K562 (cell line): ENCODE data around the gene ARHGAP15. TPM values are rescaled to one million over a fixed set of nuclear protein-coding genes. Genes with fewer than 3 reads are reported as not detected.

Experiments used
- ATAC-seq: fragments of 200-7000 bp; cut with Tn5 transposase; 3 replicates; pipeline ENCODE4 v1.9.1; 2020; ENCODE audit warnings: moderate library complexity
- BruUV-seq: library from RNA; stranded (reverse); fragments of 400-500 nt; replicated peaks from 2 replicates; lab custom pipeline; 2021; lab: Mats Ljungman, UMichigan
- CTCF ChIA-PET: fragments of 300-600 bp; formaldehyde crosslinking; extraction: SDS; loops from one replicate; lab custom pipeline; 2021; ENCODE audit warnings: low intra/inter-chr PET ratio; lab: Yijun Ruan, JAX
- POLR2A ChIA-PET: fragments of 300-600, 350-650 bp; sonication (Branson Sonifier 250); formaldehyde crosslinking; extraction: SDS; loops from one replicate; lab custom pipeline; 2021; ENCODE audit warnings: antibody characterized with exemption, inconsistent platforms; lab: Yijun Ruan, JAX
- DNase-seq, 4 experiments: peaks; one replicate each; pipeline versions ENCODE4 v3.0.0 to v3.0.0-alpha.2; 2011 to 2018; ENCODE audit warnings: low spot score in 3 of 4, mixed read lengths in 3 of 4; ENCODE audit errors: extremely low read depth in 1 of 4
- FAIRE-seq: peaks from 2 replicates; lab custom pipeline; 2011; peaks lifted over from hg19 to GRCh38; lab: Jason Lieb, UNC
- H2AFZ ChIP-seq: 2 replicates; pipeline ENCODE4 v1.6.0; 2011; ENCODE audit warnings: low read depth, low read length, control low read depth, inconsistent platforms
- H3K27ac ChIP-seq: fragments of 200-600 bp; 3 replicates; pipeline ENCODE4 v1.8.0; 2011; ENCODE audit warnings: low read depth, mild to moderate bottlenecking, control low read depth, inconsistent platforms, low read length, moderate library complexity, mixed read lengths; ENCODE audit errors: extremely low read depth
- H3K27me3 ChIP-seq, 2 experiments: fragments of 300-600 bp in 1 of 2; 2 replicates in 1 of 2; 3 replicates in 1 of 2; pipeline versions ENCODE4 v1.6.0 to v1.8.0; 2011; ENCODE audit warnings: inconsistent platforms in 2 of 2, low read length in 2 of 2, mild to moderate bottlenecking in 1 of 2, mixed read lengths in 1 of 2, moderate library complexity in 1 of 2; ENCODE audit not compliant: control insufficient read depth in 2 of 2, insufficient read depth in 2 of 2
- H3K36me3 ChIP-seq: fragments of 300-600 bp; 3 replicates; pipeline ENCODE4 v1.8.0; 2011; ENCODE audit warnings: mild to moderate bottlenecking, low read length, inconsistent platforms; ENCODE audit not compliant: control insufficient read depth, insufficient read depth
- H3K4me1 ChIP-seq, 2 experiments: fragments of 200-600 bp in 1 of 2; replicated peaks in 1 of 2; 2 replicates in 1 of 2; 3 replicates in 1 of 2; pipeline versions ENCODE4 v1.5.1 to v1.8.0; 2011; ENCODE audit warnings: inconsistent platforms in 2 of 2, low read length in 2 of 2, mild to moderate bottlenecking in 1 of 2, mixed read lengths in 1 of 2, moderate library complexity in 1 of 2; ENCODE audit not compliant: control insufficient read depth in 2 of 2, insufficient read depth in 2 of 2
- H3K4me2 ChIP-seq: 2 replicates; pipeline ENCODE4 v1.6.1; 2011; ENCODE audit warnings: low read length, control low read depth, inconsistent platforms, mixed read lengths; ENCODE audit not compliant: insufficient read depth
- H3K4me3 ChIP-seq: fragments of 200-600 bp; sonication (generic), shearing (Covaris generic); 2 replicates; pipeline ENCODE4 v1.5.1; 2016; ENCODE audit warnings: control low read depth, inconsistent platforms
- H3K79me2 ChIP-seq: fragments of 200-600 bp; 3 replicates; pipeline ENCODE4 v1.8.0; 2011; ENCODE audit warnings: low read length, inconsistent platforms; ENCODE audit not compliant: control insufficient read depth, insufficient read depth
- H3K9ac ChIP-seq, 2 experiments: 2 replicates each; pipeline versions ENCODE4 v1.6.0 to v1.6.1; 2011; ENCODE audit warnings: low read depth in 2 of 2, low read length in 2 of 2, control low read depth in 1 of 2, inconsistent platforms in 1 of 2, mild to moderate bottlenecking in 1 of 2, mixed read lengths in 1 of 2; ENCODE audit not compliant: insufficient read depth in 1 of 2
- H3K9me1 ChIP-seq: one replicate; pipeline ENCODE4 v1.6.0; 2011; ENCODE audit warnings: inconsistent platforms, mild to moderate bottlenecking, low read length, moderate library complexity; ENCODE audit not compliant: control insufficient read depth, insufficient read depth
- H3K9me3 ChIP-seq: replicated peaks from 2 replicates; pipeline ENCODE4 v1.5.1; 2011; ENCODE audit warnings: low read depth, low read length, inconsistent platforms; ENCODE audit not compliant: control insufficient read depth, insufficient read depth
- H4K20me1 ChIP-seq: replicated peaks from 2 replicates; pipeline ENCODE4 v1.6.1; 2011; ENCODE audit warnings: low read length, inconsistent platforms, mixed read lengths; ENCODE audit not compliant: control insufficient read depth, insufficient read depth
- ETS2 ChIP-seq: IDR thresholded peaks from 2 replicates; pipeline ENCODE4 v1.6.1; 2016; ENCODE audit warnings: borderline replicate concordance, missing genetic modification characterization, mild to moderate bottlenecking, moderate library complexity, missing compliant biosample characterization; ENCODE audit not compliant: poor library complexity, severe bottlenecking
- FOSL1 ChIP-seq: fragments of 200-800 bp; sonication (Bioruptor generic); conservative IDR thresholded peaks from 2 replicates; pipeline ENCODE4 v1.6.1; 2016; ENCODE audit warnings: missing genetic modification characterization, missing compliant biosample characterization
- FOXJ3 ChIP-seq: sonication (generic); formaldehyde crosslinking; IDR thresholded peaks from 2 replicates; pipeline ENCODE4 v1.4.0; 2020; ENCODE audit warnings: mild to moderate bottlenecking, missing genetic modification reagents
- GATA2 ChIP-seq: sonication (generic); formaldehyde crosslinking; IDR thresholded peaks from 2 replicates; pipeline ENCODE4 v1.4.0; 2020; ENCODE audit warnings: mild to moderate bottlenecking, missing genetic modification reagents
- HDAC6 ChIP-seq: IDR thresholded peaks from 2 replicates; pipeline ENCODE4 v1.6.1; 2012; ENCODE audit warnings: low read depth, mild to moderate bottlenecking, control low read depth, inconsistent platforms, low read length, moderate library complexity
- HDGF ChIP-seq: fragments of 450-650 bp; IDR thresholded peaks from 2 replicates; pipeline ENCODE4 v1.6.1; 2016
- HEY1 ChIP-seq: fragments of 250-450 bp; sonication (Bioruptor Pico); IDR thresholded peaks from 2 replicates; pipeline ENCODE4 v1.5.0; 2020; ENCODE audit warnings: mild to moderate bottlenecking, moderate library complexity, borderline replicate concordance
- L3MBTL2 ChIP-seq: fragments of 450-650 bp; IDR thresholded peaks from 2 replicates; pipeline ENCODE4 v1.6.1; 2016; ENCODE audit warnings: mild to moderate bottlenecking, moderate library complexity
- NFE2L1 ChIP-seq: fragments of 450-650 bp; IDR thresholded peaks from 2 replicates; pipeline ENCODE4 v1.6.1; 2016; ENCODE audit warnings: missing genetic modification characterization, low read depth, mild to moderate bottlenecking, missing compliant biosample characterization, moderate library complexity, borderline replicate concordance
- NUFIP1 ChIP-seq: fragments of 450-650 bp; IDR thresholded peaks from 2 replicates; pipeline ENCODE4 v1.6.1; 2018; ENCODE audit not compliant: partially characterized antibody
- SAFB ChIP-seq: fragments of 200-400 bp; formaldehyde crosslinking; IDR thresholded peaks from 2 replicates; pipeline ENCODE4 v1.6.1; 2017; ENCODE audit warnings: low read depth, low read length, borderline replicate concordance
- ZBTB2 ChIP-seq: fragments of 450-650 bp; IDR thresholded peaks from 2 replicates; pipeline ENCODE4 v1.6.1; 2016; ENCODE audit warnings: antibody characterized with exemption
- ZFPM2 ChIP-seq: fragments of 250-450 bp; sonication (Bioruptor Pico); IDR thresholded peaks from 2 replicates; pipeline ENCODE4 v1.5.1; 2022; ENCODE audit warnings: mild to moderate bottlenecking
- ZNF140 ChIP-seq: fragments of 250-450 bp; sonication (Bioruptor Pico); IDR thresholded peaks from 2 replicates; pipeline ENCODE4 v1.8.0; 2021; ENCODE audit warnings: moderate library complexity, mild to moderate bottlenecking, inconsistent platforms
- ZNF274 ChIP-seq: IDR thresholded peaks from 2 replicates; pipeline ENCODE4 v1.6.1; 2011; ENCODE audit warnings: low read depth, mild to moderate bottlenecking, low read length, moderate library complexity, borderline replicate concordance
- WGBS: fragments of 100-300 bp; shearing (Covaris generic); methylation state at CpG from one replicate; pipeline ENCODE4 v1.1.6; 2016; ENCODE audit warnings: low coverage, mixed read lengths; ENCODE audit not compliant: insufficient coverage; ENCODE audit errors: missing lambda C conversion rate; 5-methylcytosine and 5-hydroxymethylcytosine counted together
- in situ Hi-C: fragments of 300-500 bp; cut with MboI; formaldehyde crosslinking; loops from 4 replicates; pipeline ENCODE4 v1.15.0; 2018; ENCODE audit warnings: inconsistent platforms, mixed read lengths
- intact Hi-C: fragments of 100-400 bp; cut with micrococcal nuclease; formaldehyde crosslinking; loops from 2 replicates; pipeline ENCODE4 v1.14.2; 2022
- polyA plus RNA-seq, 8 experiments: library from polyadenylated mRNA; depleted of rRNA in 4 of 8; stranded (reverse) in 5 of 8; unstranded in 3 of 8; fragments of >200 nt; fragmentation: Nextera tagmentation in 2 of 8; fragmentation: Illumina TruSeq in 1 of 8; extraction: Ambion mirVana in 2 of 8; extraction: Trizol in 1 of 8; gene quantifications; 2 replicates each; pipeline versions ENCODE4 v1.2.1 to v1.2.3, GENCODE V29; 2011 to 2014; ENCODE audit warnings: inconsistent platforms in 1 of 8, missing spikeins in 1 of 8
- total RNA-seq, 7 experiments: library from RNA; depleted of rRNA in 6 of 7; stranded (reverse); fragments of >200 nt in 6 of 7; fragmentation: Illumina TruSeq in 2 of 7; extraction: Trizol in 2 of 7; gene quantifications; 2 replicates each; pipeline versions ENCODE4 v1.2.1 to v1.2.3, GENCODE V29; 2011 to 2021; ENCODE audit warnings: low replicate concordance in 1 of 7

Gene ARHGAP15
- total and polyA plus RNA-seq, 9 of the 15 experiments (the other 6 are each of a cell fraction or from before 2014, with no cell fraction given), result 1.5 to 17.9 (median 7.9) TPM

DNA sequence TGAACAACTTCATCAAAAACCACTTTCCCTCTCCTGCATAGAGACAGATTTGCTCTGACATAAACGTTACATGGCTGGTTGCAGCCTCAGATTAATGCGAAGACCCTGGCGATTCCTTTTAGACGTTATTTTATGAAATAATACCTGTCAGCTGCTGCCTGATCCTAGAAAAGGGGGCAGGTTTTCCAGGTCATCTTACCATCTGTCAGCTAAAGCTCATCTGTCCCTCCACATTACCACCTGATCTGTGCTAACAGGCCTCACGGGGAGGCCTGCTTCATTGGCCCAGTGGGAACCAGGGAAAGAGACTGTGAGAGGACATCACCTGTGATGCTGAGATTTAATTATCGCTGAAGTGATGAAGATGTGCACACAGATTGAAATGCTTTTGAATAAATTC is 261.0 kb downstream of the ARHGAP15 start:
- TF ChIP-seq HDAC6 (no peak), ZNF140 (CRISPR knock-in tag) (no peak), NFE2L1 (tag) (no peak), ZBTB2 (no peak)
- TF ChIP-seq, all 486 proteins: peak for 0
- no TSS peak for BruUV-seq
- no peaks in the 10 kb centered on the region for H3K4me1 ChIP-seq
- H3K27me3 ChIP-seq, result no peaks in the 10 kb centered on the region
- no peaks in the 10 kb centered on the region; the same call in 1 of the 2 replicates for H4K20me1 ChIP-seq
- DNase-seq (no peak), FAIRE-seq (no peak), ATAC-seq (no peak)
- ChIA-PET CTCF (no interaction called here), POLR2A (interaction anchor here (0.6 kb wide), 1 partner anchor 334 kb away, joined by 5 read pairs; no protein-coding TSS in a partner anchor)
- WGBS, result 8% methylated on average over 6 of the region's 6 CpGs
- intact Hi-C loops (no loop called here), in situ Hi-C loops (no loop called here)
- H3K9me1 ChIP-seq, result no peaks in the 10 kb centered on the region
- no peaks in the 10 kb centered on the region for H3K36me3 ChIP-seq
- H3K79me2 ChIP-seq, result no peaks in the 10 kb centered on the region
- no peaks in the 10 kb centered on the region for H3K9me3 ChIP-seq
- H3K27ac ChIP-seq, result no peak overlapping the region
- H3K4me3 ChIP-seq, result no peak overlapping the region
- no peak overlapping the region for H2AFZ ChIP-seq
- H3K4me2 ChIP-seq, result no peak overlapping the region
- no peak overlapping the region for H3K9ac ChIP-seq

GRCh38 chr2:143392358-143392757 is 263.1 kb downstream of the ARHGAP15 start:
- Histone ChIP-seq H3K4me1 (no peaks in the 10 kb centered on the region), H3K4me2 (no peak overlapping the region), H3K9me1 (no peaks in the 10 kb centered on the region), H3K27me3 (no peaks in the 10 kb centered on the region), H3K9me3 (no peaks in the 10 kb centered on the region), H3K36me3 (no peaks in the 10 kb centered on the region), H2AFZ (no peak overlapping the region), H4K20me1 (no peaks in the 10 kb centered on the region; the same call in 1 of the 2 replicates), H3K27ac (no peak overlapping the region), H3K4me3 (no peak overlapping the region), H3K9ac (no peak overlapping the region), H3K79me2 (no peaks in the 10 kb centered on the region)
- BruUV-seq, result no TSS peak
- ChIA-PET POLR2A (no interaction called here), CTCF (no interaction called here)
- DNase-seq, result no peak
- TF ChIP-seq FOSL1 (tag), result no peak
- TF ChIP-seq FOXJ3, result no peak
- no peak for TF ChIP-seq NUFIP1
- no peak for TF ChIP-seq HDGF
- TF ChIP-seq HEY1, result no peak
- no peak for TF ChIP-seq ETS2 (tag)
- no peak for TF ChIP-seq GATA2
- TF ChIP-seq ZFPM2 (CRISPR knock-in tag), result no peak
- TF ChIP-seq SAFB, result no peak
- TF ChIP-seq L3MBTL2, result no peak
- TF ChIP-seq ZNF274, result no peak
- in situ Hi-C loops, result no loop called here
- no peak for FAIRE-seq
- intact Hi-C loops, result no loop called here
- ATAC-seq, result no peak
